SU-DHL-6 (cell line): ENCODE data around the gene TCF23.

Experiments
- H2AFZ ChIP-seq: fragments of 200-600 bp; sonication (generic); 2 replicates; pipeline ENCODE4 v1.6.1; 2014; ENCODE audit warnings: low read depth, mild to moderate bottlenecking, moderate library complexity, mixed read lengths, antibody characterized with exemption, low read length; ENCODE audit not compliant: severe bottlenecking
- H3F3A ChIP-seq: fragments of 200-600 bp; shearing (Covaris generic); 2 replicates; pipeline ENCODE4 v1.6.0; 2016; ENCODE audit warnings: antibody characterized with exemption, mild to moderate bottlenecking; ENCODE audit not compliant: insufficient read depth
- H3K27ac ChIP-seq: fragments of 200-600 bp; sonication (generic); 2 replicates; pipeline ENCODE4 v1.5.1; 2016; ENCODE audit warnings: low read depth, mild to moderate bottlenecking, low read length, moderate library complexity, mixed read lengths
- H3K27me3 ChIP-seq: fragments of 200-600 bp; sonication (generic), shearing (Covaris generic); 2 replicates; pipeline ENCODE4 v1.6.0; 2014; ENCODE audit warnings: mild to moderate bottlenecking, low read length
- H3K36me3 ChIP-seq: fragments of 200-600 bp; sonication (generic); 2 replicates; pipeline ENCODE4 v1.6.1; 2014; ENCODE audit warnings: mild to moderate bottlenecking, low read length, mixed read lengths
- H3K4me2 ChIP-seq: fragments of 300-600, 200-600 bp; shearing (Covaris generic), sonication (generic); 2 replicates; pipeline ENCODE4 v1.6.0; 2014; ENCODE audit warnings: low read length, low read depth, mild to moderate bottlenecking; ENCODE audit not compliant: poor library complexity, severe bottlenecking
- H3K4me3 ChIP-seq: fragments of 200-600 bp; sonication (generic); 2 replicates; pipeline ENCODE4 v1.5.1; 2014; ENCODE audit warnings: antibody characterized with exemption, low read length, mild to moderate bottlenecking, mixed read lengths; ENCODE audit not compliant: insufficient read depth, poor library complexity, severe bottlenecking
- H3K79me2 ChIP-seq: fragments of 200-600 bp; sonication (generic); 2 replicates; pipeline ENCODE4 v1.6.1; 2014; ENCODE audit warnings: mild to moderate bottlenecking, low read length, moderate library complexity; ENCODE audit not compliant: insufficient read depth
- H3K9ac ChIP-seq: fragments of 200-600 bp; sonication (generic); 2 replicates; pipeline ENCODE4 v1.7.0; 2014; ENCODE audit warnings: mild to moderate bottlenecking, low read length
- H3K9me2 ChIP-seq: fragments of 200-600 bp; sonication (generic); replicated peaks from 2 replicates; pipeline ENCODE4 v1.6.1; 2014; ENCODE audit warnings: low read length; ENCODE audit not compliant: insufficient read depth
- H3K9me3 ChIP-seq: fragments of 200-600 bp; sonication (generic); 2 replicates; pipeline ENCODE4 v1.6.1; 2014; ENCODE audit warnings: low read length, mixed read lengths; ENCODE audit not compliant: insufficient read depth
- H4K20me1 ChIP-seq: fragments of 200-600 bp; sonication (generic); 2 replicates; pipeline ENCODE4 v1.6.1; 2014; ENCODE audit warnings: low read depth, mild to moderate bottlenecking, antibody characterized with exemption, low read length, moderate library complexity, mixed read lengths
- CTCF ChIP-seq: fragments of 200-600 bp; sonication (generic); IDR thresholded peaks from one replicate; pipeline ENCODE4 v1.5.1; 2017; ENCODE audit warnings: antibody characterized with exemption, mild to moderate bottlenecking, low read length, moderate library complexity; ENCODE audit not compliant: insufficient read depth, poor library complexity, severe bottlenecking
- EZH2phosphoT487 ChIP-seq: fragments of 200-600 bp; sonication (generic), shearing (Covaris generic); conservative IDR thresholded peaks from 2 replicates; pipeline ENCODE4 v1.6.1; 2018; ENCODE audit warnings: mild to moderate bottlenecking, antibody characterized with exemption, low read length, moderate library complexity, mixed read lengths

The TCF23 gene

GRCh38 chr2:27152102-27152795 is 3.4 kb downstream of the TCF23 start:
- H3F3A ChIP-seq = no peaks in the 10 kb centered on the region
- TF ChIP-seq CTCF = no peak
- TF ChIP-seq EZH2phosphoT487 = no peak

GRCh38 chr2:27152796-27153464 is 4.1 kb downstream of the TCF23 start:
- Histone ChIP-seq H3F3A (no peaks in the 10 kb centered on the region), H3K9me2 (no peaks in the 10 kb centered on the region), H3K4me3 (no peak overlapping the region), H3K9me3 (no peaks in the 10 kb centered on the region), H3K27me3 (no peaks in the 10 kb centered on the region), H3K4me2 (no peak overlapping the region), H3K79me2 (no peaks in the 10 kb centered on the region), H2AFZ (no peak overlapping the region), H3K36me3 (no peaks in the 10 kb centered on the region), H3K27ac (no peak overlapping the region), H4K20me1 (no peaks in the 10 kb centered on the region), H3K9ac (no peak overlapping the region)
- TF ChIP-seq EZH2phosphoT487 (no peak), CTCF (no peak)

More at GRCh38 chr2:27152102-27152795, 3.4 kb downstream of the TCF23 start:
- H3K4me3 ChIP-seq = no peak overlapping the region
- H3K27me3 ChIP-seq = no peaks in the 10 kb centered on the region
- no peaks in the 10 kb centered on the region for H3K9me3 ChIP-seq
- no peak overlapping the region for H3K27ac ChIP-seq
- H3K4me2 ChIP-seq = no peak overlapping the region
- no peaks in the 10 kb centered on the region for H3K79me2 ChIP-seq
- H4K20me1 ChIP-seq = no peaks in the 10 kb centered on the region
- H3K9me2 ChIP-seq = no peaks in the 10 kb centered on the region
- H3K36me3 ChIP-seq = no peaks in the 10 kb centered on the region
- no peak overlapping the region for H3K9ac ChIP-seq
- no peak overlapping the region for H2AFZ ChIP-seq

- Histone ChIP-seq H3K27ac (no peak overlapping the region), H3K9ac (no peak overlapping the region), H3K79me2 (no peaks in the 10 kb centered on the region), H3K27me3 (no peaks in the 10 kb centered on the region), H3K36me3 (no peaks in the 10 kb centered on the region), H3K9me2 (no peaks in the 10 kb centered on the region), H2AFZ (no peak overlapping the region), H3K4me2 (no peak overlapping the region), H4K20me1 (no peaks in the 10 kb centered on the region), H3K4me3 (no peak overlapping the region), H3K9me3 (no peaks in the 10 kb centered on the region), H3F3A (no peaks in the 10 kb centered on the region)
- TF ChIP-seq CTCF (no peak), EZH2phosphoT487 (no peak)
Measured at GRCh38 chr2:27154488-27154887, 5.7 kb downstream of the TCF23 start.
